NT2/D1 (cell line): ENCODE data around the gene LRRC27.

Experiments used
- DNase-seq: peaks from one replicate; pipeline ENCODE4 v3.0.0-alpha.2; 2011; ENCODE audit warnings: low read depth, low spot score
- H3K27me3 ChIP-seq: 2 replicates; pipeline ENCODE4 v1.6.0; 2011; ENCODE audit warnings: mild to moderate bottlenecking; ENCODE audit not compliant: insufficient read length, insufficient read depth
- H3K36me3 ChIP-seq: 2 replicates; pipeline ENCODE4 v1.6.1; 2011; ENCODE audit warnings: mild to moderate bottlenecking, low read length, mixed read lengths; ENCODE audit not compliant: insufficient read depth, insufficient read length
- H3K4me1 ChIP-seq: 2 replicates; pipeline ENCODE4 v1.5.1; 2011; ENCODE audit not compliant: insufficient read depth, insufficient read length
- H3K4me3 ChIP-seq: 2 replicates; pipeline ENCODE4 v1.5.1; 2011; ENCODE audit warnings: low read depth; ENCODE audit not compliant: insufficient read length
- H3K9ac ChIP-seq: 2 replicates; pipeline ENCODE4 v1.6.0; 2011; ENCODE audit warnings: low read depth; ENCODE audit not compliant: insufficient read length
- H3K9me3 ChIP-seq: 2 replicates; pipeline ENCODE4 v1.5.1; 2011; ENCODE audit warnings: mild to moderate bottlenecking, low read length; ENCODE audit not compliant: insufficient read depth
- SUZ12 ChIP-seq: IDR thresholded peaks from 2 replicates; pipeline ENCODE4 v1.6.1; 2011; ENCODE audit not compliant: insufficient read length, insufficient read depth; ENCODE audit errors: extremely low read depth
- YY1 ChIP-seq: IDR thresholded peaks from 2 replicates; pipeline ENCODE4 v1.6.1; 2011; ENCODE audit not compliant: insufficient read length, insufficient read depth
- ZNF274 ChIP-seq: IDR thresholded peaks from 2 replicates; pipeline ENCODE4 v1.6.1; 2011; ENCODE audit warnings: mild to moderate bottlenecking, low read depth, low read length

LRRC27 gene

GRCh38 chr10:132425029-132425756 lies 93.2 kb downstream of the LRRC27 start:
- Histone ChIP-seq H3K9me3 (no peaks in the 10 kb centered on the region), H3K27me3 (no peaks in the 10 kb centered on the region), H3K4me1 (peaks cover 12% of the 10 kb centered on the region), H3K4me3 (no peak overlapping the region), H3K9ac (no peak overlapping the region), H3K36me3 (no peaks in the 10 kb centered on the region)
- no peak for DNase-seq
- TF ChIP-seq SUZ12 (no peak), YY1 (no peak), ZNF274 (no peak)

GRCh38 chr10:132425757-132426155 lies 93.8 kb downstream of the LRRC27 start:
- Histone ChIP-seq H3K27me3 (no peaks in the 10 kb centered on the region), H3K36me3 (no peaks in the 10 kb centered on the region), H3K9me3 (no peaks in the 10 kb centered on the region), H3K9ac (no peak overlapping the region), H3K4me1 (peaks cover 10% of the 10 kb centered on the region), H3K4me3 (no peak overlapping the region)
- TF ChIP-seq ZNF274 (no peak), YY1 (no peak), SUZ12 (no peak)
- DNase-seq, result no peak

- peaks cover 5% of the 10 kb centered on the region for H3K4me1 ChIP-seq
- no peaks in the 10 kb centered on the region for H3K27me3 ChIP-seq
- no peak for DNase-seq
- no peaks in the 10 kb centered on the region for H3K36me3 ChIP-seq
- no peak for TF ChIP-seq ZNF274
- no peak for TF ChIP-seq YY1
- no peak for TF ChIP-seq SUZ12
- H3K4me3 ChIP-seq, result no peak overlapping the region
- no peaks in the 10 kb centered on the region for H3K9me3 ChIP-seq
- H3K9ac ChIP-seq, result no peak overlapping the region
Observed at GRCh38 chr10:132427006-132427771, 95.2 kb downstream of the LRRC27 start.

- DNase-seq, result no peak
- peaks cover 4% of the 10 kb centered on the region for H3K4me1 ChIP-seq
- no peak overlapping the region for H3K9ac ChIP-seq
- no peaks in the 10 kb centered on the region for H3K27me3 ChIP-seq
- H3K9me3 ChIP-seq, result no peaks in the 10 kb centered on the region
- no peaks in the 10 kb centered on the region for H3K36me3 ChIP-seq
- TF ChIP-seq ZNF274, result no peak
- TF ChIP-seq SUZ12, result no peak
- no peak for TF ChIP-seq YY1
- H3K4me3 ChIP-seq, result no peak overlapping the region
Observed at GRCh38 chr10:132427939-132428367, 96.0 kb downstream of the LRRC27 start.

GRCh38 chr10:132428486-132428995 lies 96.5 kb downstream of the LRRC27 start:
- no peaks in the 10 kb centered on the region for H3K9me3 ChIP-seq
- no peak overlapping the region for H3K4me3 ChIP-seq
- no peak for TF ChIP-seq ZNF274
- TF ChIP-seq YY1, result no peak
- TF ChIP-seq SUZ12, result no peak
- H3K27me3 ChIP-seq, result no peaks in the 10 kb centered on the region
- H3K4me1 ChIP-seq, result peaks cover 4% of the 10 kb centered on the region
- no peak overlapping the region for H3K9ac ChIP-seq
- no peaks in the 10 kb centered on the region for H3K36me3 ChIP-seq
- DNase-seq, result no peak
